Dendritic cell treated with granulocyte-macrophage colony-stimulating factor and Interleukin-4, amounts not matched to agents 40 ng/mL and 50 ng/mL, for 4 days (primary cell): ENCODE results near the gene SLC19A2.
"Not testable (repeated sequence)": the region's sequence is repeated elsewhere in the genome, so short reads cannot be mapped to it uniquely, and the experiment has no call there.

Experiments used
- H3K27ac Mint-ChIP-seq: one replicate; pipeline ENCODE4 v1.8.0; 2022; ENCODE audit warnings: mild to moderate bottlenecking, mixed read lengths
- H3K27me3 Mint-ChIP-seq: one replicate; pipeline ENCODE4 v1.8.0; 2022; ENCODE audit warnings: mild to moderate bottlenecking, mixed read lengths
- H3K36me3 Mint-ChIP-seq: one replicate; pipeline ENCODE4 v1.8.0; 2022; ENCODE audit warnings: low read depth, mixed read lengths
- H3K4me1 Mint-ChIP-seq: one replicate; pipeline ENCODE4 v1.8.0; 2022; ENCODE audit warnings: low read depth, mixed read lengths
- H3K4me3 Mint-ChIP-seq: one replicate; pipeline ENCODE4 v1.8.0; 2022; ENCODE audit warnings: mild to moderate bottlenecking, moderate library complexity, mixed read lengths
- H3K9me3 Mint-ChIP-seq: one replicate; pipeline ENCODE4 v1.8.0; 2022; ENCODE audit warnings: mixed read lengths
- intact Hi-C: fragments of 100-400 bp; cut with micrococcal nuclease; formaldehyde crosslinking; loops from one replicate; pipeline ENCODE4 v1.15.0; 2022

SLC19A2 gene

DNA sequence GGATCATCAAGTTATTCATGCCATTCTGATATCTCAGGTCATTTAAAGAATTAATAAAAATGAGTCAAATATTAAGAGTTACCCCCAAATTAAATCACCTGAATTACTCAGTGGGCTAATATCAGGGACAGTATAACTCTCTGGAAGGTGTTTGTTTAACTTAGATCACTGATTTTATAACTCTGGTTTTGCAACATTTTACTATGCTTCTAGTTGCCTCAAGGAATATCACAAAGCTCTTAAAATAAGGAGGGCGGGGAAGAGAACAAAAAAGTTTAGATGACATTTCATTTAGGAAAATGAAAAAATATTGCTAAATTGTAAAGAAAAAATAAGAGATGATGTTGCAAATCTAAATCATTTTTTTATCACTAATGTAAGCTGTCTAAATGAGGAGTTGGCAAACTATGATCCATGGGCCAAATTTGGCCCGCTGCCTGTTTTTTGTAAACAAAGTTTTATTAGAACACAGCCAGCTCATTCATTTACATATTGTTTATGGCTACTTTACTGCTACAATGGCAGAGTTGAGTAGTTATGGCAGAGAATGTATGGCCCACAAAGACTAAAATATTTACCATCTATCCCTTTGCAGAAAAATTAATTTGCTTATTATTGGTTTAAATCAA lies 31.9 kb upstream of the SLC19A2 start:
- Mint-ChIP-seq H3K4me3 (no peak overlapping the region), H3K4me1 (peaks cover 7% of the 10 kb centered on the region), H3K9me3 (no peaks in the 10 kb centered on the region), H3K27me3 (no peaks in the 10 kb centered on the region), H3K27ac (no peak overlapping the region), H3K36me3 (peaks cover 22% of the 10 kb centered on the region)
- intact Hi-C loops, result no loop called here

DNA sequence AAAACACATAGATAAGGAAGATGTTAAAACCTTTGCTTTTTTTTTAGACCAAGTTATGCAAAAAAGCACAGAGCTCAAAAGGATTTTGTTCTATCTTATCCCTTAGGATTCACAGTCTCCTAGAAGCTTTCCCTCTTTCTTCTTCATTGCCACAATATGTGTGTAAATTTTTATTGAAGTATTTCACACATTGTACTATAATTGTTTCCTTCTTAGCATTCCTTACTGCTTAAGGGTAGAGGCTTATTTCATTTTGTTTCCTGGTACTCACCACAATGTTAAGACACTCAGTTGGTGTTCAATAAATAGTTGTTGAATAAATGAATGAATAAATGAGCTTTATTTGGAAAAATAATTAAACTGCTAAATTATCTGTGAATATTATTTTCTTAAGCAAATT lies 29.9 kb upstream of the SLC19A2 start:
- intact Hi-C loops, result no loop called here
- Mint-ChIP-seq H3K9me3 (no peaks in the 10 kb centered on the region), H3K27ac (no peak overlapping the region), H3K4me1 (peaks cover 7% of the 10 kb centered on the region), H3K36me3 (peaks cover 15% of the 10 kb centered on the region), H3K27me3 (no peaks in the 10 kb centered on the region), H3K4me3 (no peak overlapping the region)

DNA sequence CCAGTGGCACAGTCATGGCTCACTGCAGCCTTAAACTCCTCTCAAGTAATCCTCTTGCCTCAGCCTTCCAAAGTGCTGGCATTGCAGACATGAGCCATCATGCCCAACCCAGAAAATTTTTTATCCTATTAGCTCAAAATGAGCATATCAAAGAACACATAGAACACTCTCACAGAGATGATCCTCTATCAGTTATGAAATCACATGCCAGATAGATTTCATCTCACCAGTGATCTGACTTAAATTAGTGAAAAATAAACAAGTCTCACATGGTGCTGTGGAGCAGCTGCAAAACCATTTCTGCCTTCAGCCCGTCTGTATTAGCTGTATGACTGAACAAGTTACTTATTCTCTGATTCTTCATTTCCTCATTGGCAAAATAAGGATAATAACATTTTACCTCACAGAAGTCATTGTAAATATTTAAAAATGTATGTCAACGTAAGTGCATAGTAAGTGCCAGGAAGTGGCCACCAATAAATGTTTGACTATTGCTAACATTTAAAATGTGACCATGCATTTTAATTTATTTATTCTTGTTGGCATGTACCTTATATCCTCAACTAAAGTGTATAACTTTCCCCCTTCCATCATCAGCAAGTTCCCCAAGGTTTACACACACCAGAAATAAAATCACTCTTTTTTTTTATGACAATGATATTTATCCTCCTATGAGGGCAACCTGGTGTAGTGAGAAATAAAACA lies 29.0 kb upstream of the SLC19A2 start:
- peaks cover 15% of the 10 kb centered on the region for H3K36me3 Mint-ChIP-seq

DNA sequence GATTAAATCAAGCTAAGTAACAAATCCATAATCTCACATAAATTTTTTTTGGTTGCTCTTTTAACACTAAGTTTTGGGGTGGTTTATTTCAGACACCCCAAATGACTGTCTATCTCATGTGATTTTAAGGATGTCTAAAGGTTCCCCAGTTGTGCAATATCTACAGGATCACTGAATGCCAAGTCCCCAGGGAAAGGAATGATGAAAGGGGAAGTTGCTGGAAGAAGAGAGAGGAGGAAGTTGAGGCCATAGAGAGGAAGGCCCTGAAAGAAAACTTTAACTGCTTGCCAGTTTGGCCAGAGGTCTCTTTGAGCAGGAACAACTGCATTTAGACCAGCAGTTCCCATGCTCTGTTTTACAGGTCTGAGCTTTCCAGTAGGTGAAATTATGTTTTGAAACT lies 27.5 kb upstream of the SLC19A2 start:
- no peak overlapping the region for H3K27ac Mint-ChIP-seq
- no peak overlapping the region for H3K4me3 Mint-ChIP-seq
- peaks cover 7% of the 10 kb centered on the region for H3K4me1 Mint-ChIP-seq
- no peaks in the 10 kb centered on the region for H3K9me3 Mint-ChIP-seq
- intact Hi-C loops, result no loop called here
- H3K36me3 Mint-ChIP-seq, result peaks cover 9% of the 10 kb centered on the region
- H3K27me3 Mint-ChIP-seq, result no peaks in the 10 kb centered on the region

More for the DNA sequence above, 29.0 kb upstream of the SLC19A2 start:
- intact Hi-C loops, result no loop called here
- H3K27me3 Mint-ChIP-seq, result no peaks in the 10 kb centered on the region
- no peaks in the 10 kb centered on the region for H3K9me3 Mint-ChIP-seq
- no peak overlapping the region for H3K4me3 Mint-ChIP-seq
- H3K27ac Mint-ChIP-seq, result no peak overlapping the region
- peaks cover 7% of the 10 kb centered on the region for H3K4me1 Mint-ChIP-seq

DNA sequence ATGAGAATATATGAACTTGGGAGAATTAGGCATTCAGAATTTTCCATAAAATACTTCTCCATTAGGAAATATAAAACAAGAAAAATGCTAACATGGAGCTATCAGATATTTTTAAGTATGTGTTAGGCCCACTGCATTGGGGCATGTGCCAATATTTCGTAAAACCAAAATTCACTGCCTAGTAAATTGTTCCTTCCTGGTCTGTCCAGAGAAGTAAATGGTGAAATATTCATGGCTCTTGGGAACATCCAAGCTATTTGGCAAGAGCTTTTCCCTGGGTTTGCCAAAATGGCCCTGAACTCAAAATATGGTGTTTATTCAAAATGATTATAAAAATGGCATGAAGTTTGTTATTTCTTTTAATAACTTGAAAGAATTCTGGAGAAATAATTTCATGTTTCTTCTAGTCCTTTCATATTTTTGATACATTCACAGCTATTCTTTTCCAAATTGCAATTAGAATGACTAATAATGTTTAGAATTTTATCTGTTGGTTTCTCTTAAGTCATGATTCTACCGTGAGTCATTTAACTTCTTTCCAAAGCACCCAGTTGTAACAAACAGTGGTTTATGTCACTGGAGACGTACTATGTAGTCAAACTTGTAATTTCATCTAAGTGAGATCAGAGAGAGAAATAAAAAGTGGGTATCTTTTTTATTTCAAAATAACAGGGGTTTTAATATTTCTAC lies 25.7 kb upstream of the SLC19A2 start:
- no peak overlapping the region for H3K4me3 Mint-ChIP-seq
- H3K4me1 Mint-ChIP-seq, result peaks cover 7% of the 10 kb centered on the region
- no peak overlapping the region for H3K27ac Mint-ChIP-seq
- intact Hi-C loops, result no loop called here
- H3K27me3 Mint-ChIP-seq, result no peaks in the 10 kb centered on the region
- H3K9me3 Mint-ChIP-seq, result no peaks in the 10 kb centered on the region
- H3K36me3 Mint-ChIP-seq, result no peaks in the 10 kb centered on the region

DNA sequence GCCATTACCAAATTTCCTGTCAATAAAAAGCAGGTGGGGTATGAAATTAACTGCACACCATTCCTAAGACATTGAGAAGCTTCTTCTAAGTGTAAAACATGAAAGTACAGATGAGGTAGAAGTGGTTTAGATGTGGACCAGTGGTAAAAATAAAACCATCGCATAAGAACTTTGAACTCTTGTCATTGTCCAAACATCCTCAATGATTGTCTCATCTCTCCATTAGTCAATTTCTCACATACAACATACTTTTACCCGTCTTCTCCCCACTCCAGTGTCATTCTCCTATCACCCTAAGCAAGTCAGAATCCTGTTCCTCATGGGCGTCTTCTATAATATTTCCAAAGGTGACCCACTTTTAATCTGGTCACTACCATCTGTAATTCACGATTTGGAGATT lies 24.3 kb upstream of the SLC19A2 start:
- Mint-ChIP-seq H3K27me3 (no peaks in the 10 kb centered on the region), H3K4me1 (peaks cover 7% of the 10 kb centered on the region), H3K27ac (no peak overlapping the region), H3K36me3 (no peaks in the 10 kb centered on the region), H3K9me3 (no peaks in the 10 kb centered on the region), H3K4me3 (no peak overlapping the region)
- intact Hi-C loops, result no loop called here

DNA sequence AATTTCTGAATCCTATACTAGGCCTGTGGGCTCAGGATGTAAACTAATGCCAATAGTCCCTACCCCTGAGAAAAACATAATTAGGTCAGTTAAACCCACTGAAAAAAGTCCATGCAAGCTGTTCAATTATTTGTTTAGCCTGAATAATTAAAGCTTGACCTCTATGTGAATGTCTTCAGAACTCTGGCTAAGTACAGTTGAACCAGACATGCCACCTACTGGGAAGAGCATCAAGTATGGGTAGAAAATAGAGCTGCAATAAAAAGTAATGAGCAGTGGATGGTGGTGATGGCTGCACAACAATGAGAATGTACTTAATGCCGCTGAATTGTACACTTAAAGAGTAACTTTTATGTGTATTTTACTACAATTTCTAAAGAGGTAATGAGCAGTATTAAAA lies 23.6 kb upstream of the SLC19A2 start:
- Mint-ChIP-seq H3K9me3 (no peaks in the 10 kb centered on the region), H3K4me3 (no peak overlapping the region)
- intact Hi-C loops, result no loop called here

DNA sequence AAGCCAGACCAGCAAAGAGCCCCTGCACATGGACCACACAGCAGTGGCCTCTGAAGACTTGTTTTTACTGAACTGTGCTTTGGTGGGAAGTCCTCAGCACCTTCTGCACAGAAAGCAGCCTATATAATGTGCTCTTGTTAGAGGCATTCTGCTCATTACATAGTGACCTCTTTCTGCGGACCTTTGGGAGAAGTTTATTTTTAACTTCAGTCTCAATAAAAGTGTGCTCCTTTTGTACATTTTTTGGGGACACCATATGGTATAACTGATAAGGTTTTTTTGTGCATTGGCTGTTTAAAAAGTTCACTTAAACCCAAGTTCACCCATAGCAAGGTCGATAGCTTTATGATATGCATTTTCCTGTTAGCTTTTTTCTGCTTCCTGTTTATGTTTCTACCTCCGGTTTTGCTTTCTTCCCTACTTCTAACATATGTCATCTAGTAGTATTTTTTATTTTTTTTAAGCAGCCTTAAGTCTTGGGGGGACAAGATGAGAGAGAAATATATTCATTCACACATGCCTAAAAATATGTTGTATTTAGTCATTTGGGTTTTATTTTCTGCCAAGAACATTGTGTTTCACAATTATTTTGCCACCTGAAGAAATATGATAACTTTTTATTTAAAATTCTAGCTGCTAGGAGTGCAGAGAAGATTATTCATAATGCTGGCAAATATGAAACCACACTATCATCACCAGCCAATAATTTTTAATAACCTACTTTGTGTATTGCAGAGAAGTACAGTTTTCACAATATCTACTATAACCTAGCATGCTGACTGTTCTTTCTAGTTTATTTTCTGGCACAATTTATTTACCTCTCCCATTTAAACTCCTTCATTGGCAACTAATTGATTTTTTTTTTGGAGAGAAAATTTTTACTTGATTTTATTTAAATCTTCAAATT lies 22.9 kb upstream of the SLC19A2 start:
- Mint-ChIP-seq H3K36me3 (no peaks in the 10 kb centered on the region), H3K27ac (no peak overlapping the region), H3K9me3 (no peaks in the 10 kb centered on the region), H3K27me3 (no peaks in the 10 kb centered on the region), H3K4me3 (no peak overlapping the region), H3K4me1 (peaks cover 7% of the 10 kb centered on the region)
- intact Hi-C loops, result no loop called here

More for the DNA sequence above, 23.6 kb upstream of the SLC19A2 start:
- Mint-ChIP-seq H3K36me3 (no peaks in the 10 kb centered on the region), H3K27me3 (no peaks in the 10 kb centered on the region), H3K4me1 (peaks cover 7% of the 10 kb centered on the region), H3K27ac (no peak overlapping the region)

DNA sequence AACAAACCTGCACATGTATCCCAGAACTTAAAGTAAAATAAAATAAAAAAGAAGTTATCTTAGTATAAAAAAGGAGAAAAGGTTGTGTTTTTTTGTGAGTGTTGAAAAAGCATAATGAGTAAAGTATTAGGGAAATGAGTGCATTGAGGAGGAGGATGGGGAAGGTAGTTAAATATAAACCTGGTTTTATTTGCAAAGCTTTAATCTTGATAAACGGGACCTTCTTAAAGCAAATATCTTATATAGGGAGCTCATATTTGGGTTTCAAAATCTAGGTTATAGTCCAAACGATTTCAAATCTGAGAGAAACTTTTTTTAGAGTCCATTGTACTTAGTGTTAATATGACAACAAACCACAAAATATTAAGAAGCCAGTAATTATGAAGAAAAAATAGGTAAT lies 21.7 kb upstream of the SLC19A2 start:
- no peak overlapping the region for H3K27ac Mint-ChIP-seq
- H3K4me3 Mint-ChIP-seq, result no peak overlapping the region
- H3K36me3 Mint-ChIP-seq, result no peaks in the 10 kb centered on the region
- H3K9me3 Mint-ChIP-seq, result no peaks in the 10 kb centered on the region
- no peaks in the 10 kb centered on the region for H3K27me3 Mint-ChIP-seq
- intact Hi-C loops, result no loop called here
- H3K4me1 Mint-ChIP-seq, result no peaks in the 10 kb centered on the region

DNA sequence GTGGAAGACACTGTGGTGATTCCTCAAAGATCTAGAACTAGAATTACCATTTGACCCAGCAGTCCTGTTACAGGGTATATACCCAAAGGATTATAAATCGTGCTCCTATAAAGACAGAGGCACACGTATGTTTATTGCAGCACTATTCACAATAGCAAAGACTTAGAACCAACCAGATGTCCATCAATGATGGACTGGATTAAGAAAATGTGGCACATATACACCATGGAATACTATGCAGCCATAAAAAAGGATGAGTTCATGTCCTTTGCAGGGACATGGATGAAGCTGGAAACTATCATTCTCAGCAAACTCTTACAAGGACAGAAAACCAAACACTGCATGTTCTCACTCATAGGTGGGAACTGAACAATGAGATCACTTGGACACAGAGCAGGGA lies 17.9 kb upstream of the SLC19A2 start:
- H3K4me1 Mint-ChIP-seq, H3K27ac Mint-ChIP-seq, H3K4me3 Mint-ChIP-seq, H3K9me3 Mint-ChIP-seq, H3K27me3 Mint-ChIP-seq, H3K36me3 Mint-ChIP-seq, intact Hi-C loops: not testable (repeated sequence)

DNA sequence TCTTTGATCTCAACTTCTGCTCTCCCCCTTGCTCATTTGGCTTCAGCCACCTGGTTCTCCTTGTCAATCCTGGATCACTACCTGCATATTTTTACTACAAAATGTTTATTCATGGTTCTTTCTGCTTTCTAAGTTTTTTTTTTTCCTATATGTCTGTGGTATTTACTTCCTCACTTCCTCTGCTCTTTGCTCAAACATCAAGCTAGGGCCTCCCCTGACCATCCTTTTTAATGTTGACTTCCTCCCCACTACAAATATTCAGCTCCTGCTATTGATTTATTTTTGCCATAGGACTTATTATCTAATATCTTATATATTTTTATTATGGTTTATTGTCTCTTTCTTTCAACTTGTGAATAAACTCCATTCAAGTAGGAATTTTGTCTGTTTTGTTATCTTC lies 14.1 kb upstream of the SLC19A2 start:
- Mint-ChIP-seq H3K27ac (no peak overlapping the region), H3K27me3 (no peaks in the 10 kb centered on the region), H3K4me1 (peaks cover 4% of the 10 kb centered on the region), H3K36me3 (no peaks in the 10 kb centered on the region), H3K4me3 (no peak overlapping the region), H3K9me3 (peaks cover 9% of the 10 kb centered on the region)
- intact Hi-C loops, result no loop called here

DNA sequence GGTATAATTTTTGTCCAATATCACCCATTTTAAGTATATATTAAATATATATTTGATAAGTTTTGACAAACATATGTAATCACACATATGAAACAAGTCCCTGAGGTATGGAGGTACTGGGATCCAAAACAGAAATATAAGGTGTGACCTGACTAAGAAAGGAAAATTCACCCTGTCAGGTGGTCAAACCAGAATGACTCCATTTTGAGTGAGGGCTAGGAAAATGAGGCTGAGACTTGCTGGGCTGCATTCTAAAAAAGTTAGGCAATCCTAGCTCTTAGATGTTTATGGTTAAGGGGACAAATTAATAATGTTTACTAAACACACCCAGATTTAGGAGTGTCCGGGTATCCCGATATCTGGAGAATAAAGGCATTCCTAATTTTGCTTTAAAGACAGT lies 11.6 kb upstream of the SLC19A2 start:
- Mint-ChIP-seq H3K4me3 (no peak overlapping the region), H3K4me1 (peaks cover 4% of the 10 kb centered on the region), H3K27ac (no peak overlapping the region), H3K36me3 (no peaks in the 10 kb centered on the region), H3K9me3 (peaks cover 9% of the 10 kb centered on the region), H3K27me3 (no peaks in the 10 kb centered on the region)
- intact Hi-C loops, result no loop called here

DNA sequence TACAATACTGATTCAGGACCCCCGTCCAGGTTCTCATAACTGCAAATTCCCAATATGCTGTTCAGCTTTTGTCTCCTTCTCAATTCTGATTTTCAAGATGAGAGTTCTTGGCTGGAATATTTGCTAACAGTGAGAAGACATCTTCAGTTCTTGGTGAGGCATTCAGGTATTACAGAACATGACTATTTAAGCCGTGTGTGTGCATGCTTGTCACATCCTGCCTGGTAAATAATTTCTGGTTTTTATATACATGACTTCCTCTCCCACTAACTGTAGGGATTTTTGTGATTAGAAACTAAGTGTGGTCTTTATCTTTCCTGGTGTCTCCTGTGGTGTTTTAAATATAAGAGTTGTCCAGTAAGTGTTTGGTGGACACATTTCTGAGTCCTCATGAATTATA lies 10.2 kb upstream of the SLC19A2 start:
- peaks cover 9% of the 10 kb centered on the region for H3K9me3 Mint-ChIP-seq
- no peaks in the 10 kb centered on the region for H3K36me3 Mint-ChIP-seq
- H3K4me3 Mint-ChIP-seq, result no peak overlapping the region
- peaks cover 4% of the 10 kb centered on the region for H3K4me1 Mint-ChIP-seq
- no peaks in the 10 kb centered on the region for H3K27me3 Mint-ChIP-seq
- intact Hi-C loops, result no loop called here
- no peak overlapping the region for H3K27ac Mint-ChIP-seq
